ENCODE results near the gene LARP4B.

Gene LARP4B

DNA sequence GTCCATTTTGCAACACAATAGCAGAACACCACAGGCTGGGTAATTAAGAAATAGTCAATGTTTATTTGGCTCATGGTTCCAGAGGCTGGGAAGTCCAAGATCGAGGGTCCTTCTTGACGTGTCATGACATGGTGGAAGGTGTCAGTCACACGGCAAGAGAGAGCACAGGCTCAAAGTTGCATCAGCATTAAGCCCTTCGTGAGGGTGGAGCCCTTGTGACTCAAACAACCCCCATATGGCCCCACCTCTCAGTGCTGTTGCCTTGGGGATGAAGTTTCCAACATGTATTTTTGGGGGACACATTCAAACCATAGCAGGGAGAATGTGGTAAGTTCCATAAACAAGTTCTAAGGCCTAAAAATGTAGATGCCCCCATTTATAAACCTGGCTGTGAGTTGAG, 32.1 kb upstream of the LARP4B start:
- no peak for DNase-seq
- Histone ChIP-seq H2AFZ (ENCODE audit: low read depth, low read length) (no peak overlapping the region), H2BK15ac (ENCODE audit: low read depth, poor library complexity, severe bottlenecking) (no peak overlapping the region), H3K79me1 (replicated peaks; ENCODE audit: low read length, poor library complexity, severe bottlenecking) (no peaks in the 10 kb centered on the region), H3K18ac (ENCODE audit: low read depth in 1 of 2, low read length in 2 of 2) (no peak overlapping the region), H2BK5ac (ENCODE audit: low read depth, low read length, poor library complexity, severe bottlenecking) (no peak overlapping the region), H3K4me2 (ENCODE audit: low read length, poor library complexity, severe bottlenecking) (no peak overlapping the region), H3K36me3 (ENCODE audit: control insufficient read depth in 1 of 2, insufficient read depth in 2 of 2, low read depth in 1 of 2, low read length in 2 of 2) (no peaks in the 10 kb centered on the region), H4K91ac (ENCODE audit: low read length) (no peak overlapping the region), H3K27me3 (ENCODE audit: control insufficient read depth in 1 of 2, insufficient read depth in 1 of 2, low read length in 2 of 2) (peaks cover 5 to 14% of the 10 kb centered on the region in 2 experiments), H2BK12ac (ENCODE audit: low read length in 2 of 2) (no peak overlapping the region), H3K4ac (ENCODE audit: low read depth in 1 of 2, low read length in 2 of 2) (no peak overlapping the region), H2BK120ac (ENCODE audit: low read depth, low read length) (no peak overlapping the region), H3K23ac (ENCODE audit: low read length in 2 of 2) (no peak overlapping the region), H3K4me1 (ENCODE audit: control insufficient read depth, insufficient read depth, low read depth, low read length) (no peaks in the 10 kb centered on the region), H2AK5ac (ENCODE audit: low read length, severe bottlenecking) (no peak overlapping the region), H4K8ac (ENCODE audit: low read length) (no peak overlapping the region), H3K9ac (ENCODE audit: low read length) (no peak overlapping the region), H3K14ac (ENCODE audit: low read length in 2 of 2) (no peak overlapping the region), H3K9me3 (ENCODE audit: control insufficient read depth, low read length) (no peaks in the 10 kb centered on the region), H3K27ac (ENCODE audit: low read length, poor library complexity, severe bottlenecking) (no peak overlapping the region), H3K4me3 (ENCODE audit: insufficient read depth in 1 of 2, low read depth in 1 of 2, low read length in 2 of 2) (no peak overlapping the region)
- WGBS = 94% methylated on average over 3 of the region's 4 CpGs

DNA sequence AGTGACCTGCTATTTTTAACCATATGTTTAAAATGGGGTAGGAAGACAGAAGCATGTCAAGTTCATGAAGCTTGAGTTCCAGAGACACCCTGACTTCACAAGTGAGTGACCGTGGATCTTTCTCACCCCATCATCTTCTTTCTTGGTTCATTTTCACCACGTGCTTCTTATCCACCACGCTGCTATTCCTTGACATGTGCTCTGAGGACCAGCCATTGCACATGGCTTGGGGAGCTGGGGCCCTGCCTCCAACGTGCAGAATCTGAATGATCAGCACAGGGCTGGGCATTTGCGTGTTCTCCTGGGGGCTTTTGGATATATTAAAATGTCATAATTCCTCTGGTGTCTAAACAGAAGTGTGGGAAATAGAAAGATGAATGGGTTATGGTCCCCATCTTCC, 31.7 kb upstream of the LARP4B start:
- Histone ChIP-seq H2BK12ac (ENCODE audit: low read length in 2 of 2) (no peak overlapping the region), H3K23ac (ENCODE audit: low read length in 2 of 2) (no peak overlapping the region), H3K18ac (ENCODE audit: low read depth in 1 of 2, low read length in 2 of 2) (no peak overlapping the region), H3K27ac (ENCODE audit: low read length, poor library complexity, severe bottlenecking) (no peak overlapping the region), H2BK120ac (ENCODE audit: low read depth, low read length) (no peak overlapping the region), H3K4me1 (ENCODE audit: control insufficient read depth, insufficient read depth, low read depth, low read length) (no peaks in the 10 kb centered on the region), H2AFZ (ENCODE audit: low read depth, low read length) (no peak overlapping the region), H4K8ac (ENCODE audit: low read length) (no peak overlapping the region), H3K79me1 (replicated peaks; ENCODE audit: low read length, poor library complexity, severe bottlenecking) (no peaks in the 10 kb centered on the region), H3K27me3 (ENCODE audit: control insufficient read depth in 1 of 2, insufficient read depth in 1 of 2, low read length in 2 of 2) (peaks cover 6 to 18% of the 10 kb centered on the region in 2 experiments), H3K9ac (ENCODE audit: low read length) (no peak overlapping the region), H3K4me3 (ENCODE audit: insufficient read depth in 1 of 2, low read depth in 1 of 2, low read length in 2 of 2) (no peak overlapping the region), H3K36me3 (ENCODE audit: control insufficient read depth in 1 of 2, insufficient read depth in 2 of 2, low read depth in 1 of 2, low read length in 2 of 2) (no peaks in the 10 kb centered on the region), H3K9me3 (ENCODE audit: control insufficient read depth, low read length) (no peaks in the 10 kb centered on the region), H2AK5ac (ENCODE audit: low read length, severe bottlenecking) (no peak overlapping the region), H4K91ac (ENCODE audit: low read length) (no peak overlapping the region), H2BK15ac (ENCODE audit: low read depth, poor library complexity, severe bottlenecking) (no peak overlapping the region), H3K4ac (ENCODE audit: low read depth in 1 of 2, low read length in 2 of 2) (no peak overlapping the region), H3K14ac (ENCODE audit: low read length in 2 of 2) (no peak overlapping the region), H2BK5ac (ENCODE audit: low read depth, low read length, poor library complexity, severe bottlenecking) (no peak overlapping the region), H3K4me2 (ENCODE audit: low read length, poor library complexity, severe bottlenecking) (no peak overlapping the region)
- 89% methylated on average over 5 of the region's 5 CpGs for WGBS
- DNase-seq = no peak

GRCh38 chr10:962342-962741, 30.8 kb upstream of the LARP4B start:
- Histone ChIP-seq H3K4me2 (ENCODE audit: low read length, poor library complexity, severe bottlenecking) (no peak overlapping the region), H3K27me3 (ENCODE audit: control insufficient read depth in 1 of 2, insufficient read depth in 1 of 2, low read length in 2 of 2) (peaks cover 6 to 20% of the 10 kb centered on the region in 2 experiments), H3K23ac (ENCODE audit: low read length in 2 of 2) (no peak overlapping the region), H3K4ac (ENCODE audit: low read depth in 1 of 2, low read length in 2 of 2) (no peak overlapping the region), H2BK5ac (ENCODE audit: low read depth, low read length, poor library complexity, severe bottlenecking) (no peak overlapping the region), H2AK5ac (ENCODE audit: low read length, severe bottlenecking) (no peak overlapping the region), H3K4me1 (ENCODE audit: control insufficient read depth, insufficient read depth, low read depth, low read length) (no peaks in the 10 kb centered on the region), H3K79me1 (replicated peaks; ENCODE audit: low read length, poor library complexity, severe bottlenecking) (no peaks in the 10 kb centered on the region), H2BK12ac (ENCODE audit: low read length in 2 of 2) (no peak overlapping the region), H3K9me3 (ENCODE audit: control insufficient read depth, low read length) (no peaks in the 10 kb centered on the region), H3K27ac (ENCODE audit: low read length, poor library complexity, severe bottlenecking) (no peak overlapping the region), H3K36me3 (ENCODE audit: control insufficient read depth in 1 of 2, insufficient read depth in 2 of 2, low read depth in 1 of 2, low read length in 2 of 2) (no peaks in the 10 kb centered on the region), H2BK120ac (ENCODE audit: low read depth, low read length) (no peak overlapping the region), H3K9ac (ENCODE audit: low read length) (no peak overlapping the region), H4K8ac (ENCODE audit: low read length) (no peak overlapping the region), H4K91ac (ENCODE audit: low read length) (no peak overlapping the region), H3K4me3 (ENCODE audit: insufficient read depth in 1 of 2, low read depth in 1 of 2, low read length in 2 of 2) (no peak overlapping the region), H2AFZ (ENCODE audit: low read depth, low read length) (no peak overlapping the region), H3K14ac (ENCODE audit: low read length in 2 of 2) (no peak overlapping the region), H3K18ac (ENCODE audit: low read depth in 1 of 2, low read length in 2 of 2) (no peak overlapping the region), H2BK15ac (ENCODE audit: low read depth, poor library complexity, severe bottlenecking) (no peak overlapping the region)
- no peak for DNase-seq
- WGBS = 97% methylated on average over 2 of the region's 3 CpGs

DNA sequence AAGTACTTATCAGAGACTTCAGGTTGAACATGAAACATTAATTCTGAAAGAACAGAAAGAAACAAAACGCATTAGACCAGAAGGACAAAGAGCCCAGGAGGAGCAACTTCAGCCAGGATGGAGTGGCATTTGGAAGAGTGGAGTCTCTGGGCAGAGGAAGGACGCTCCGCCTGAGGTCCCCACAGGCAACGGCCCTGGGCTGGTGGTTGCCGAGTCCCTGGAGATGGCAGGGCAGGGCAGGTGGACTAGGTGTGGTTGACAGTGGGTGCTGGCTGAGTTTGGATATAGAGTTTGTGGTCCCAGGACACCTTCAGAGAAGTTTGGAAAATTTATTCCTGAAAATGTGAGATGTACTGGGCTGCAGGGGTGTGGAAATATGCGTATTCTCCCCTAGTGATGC, 27.4 kb upstream of the LARP4B start:
- Histone ChIP-seq H2BK5ac (ENCODE audit: low read depth, low read length, poor library complexity, severe bottlenecking) (no peak overlapping the region), H2BK15ac (ENCODE audit: low read depth, poor library complexity, severe bottlenecking) (no peak overlapping the region), H3K27me3 (ENCODE audit: control insufficient read depth in 1 of 2, insufficient read depth in 1 of 2, low read length in 2 of 2) (peaks cover 16 to 31% of the 10 kb centered on the region in 2 experiments), H3K23ac (ENCODE audit: low read length in 2 of 2) (no peak overlapping the region), H3K9me3 (ENCODE audit: control insufficient read depth, low read length) (no peaks in the 10 kb centered on the region), H2BK12ac (ENCODE audit: low read length in 2 of 2) (no peak overlapping the region), H2AFZ (ENCODE audit: low read depth, low read length) (no peak overlapping the region), H3K79me1 (replicated peaks; ENCODE audit: low read length, poor library complexity, severe bottlenecking) (no peaks in the 10 kb centered on the region), H4K91ac (ENCODE audit: low read length) (no peak overlapping the region), H3K9ac (ENCODE audit: low read length) (no peak overlapping the region), H3K4ac (ENCODE audit: low read depth in 1 of 2, low read length in 2 of 2) (no peak overlapping the region), H3K27ac (ENCODE audit: low read length, poor library complexity, severe bottlenecking) (no peak overlapping the region), H2BK120ac (ENCODE audit: low read depth, low read length) (no peak overlapping the region), H3K36me3 (ENCODE audit: control insufficient read depth in 1 of 2, insufficient read depth in 2 of 2, low read depth in 1 of 2, low read length in 2 of 2) (peaks cover 0 to 3% of the 10 kb centered on the region in 2 experiments), H3K4me2 (ENCODE audit: low read length, poor library complexity, severe bottlenecking) (no peak overlapping the region), H3K18ac (ENCODE audit: low read depth in 1 of 2, low read length in 2 of 2) (no peak overlapping the region), H3K4me1 (ENCODE audit: control insufficient read depth, insufficient read depth, low read depth, low read length) (no peaks in the 10 kb centered on the region), H3K14ac (ENCODE audit: low read length in 2 of 2) (no peak overlapping the region), H4K8ac (ENCODE audit: low read length) (no peak overlapping the region), H3K4me3 (ENCODE audit: insufficient read depth in 1 of 2, low read depth in 1 of 2, low read length in 2 of 2) (no peak overlapping the region), H2AK5ac (ENCODE audit: low read length, severe bottlenecking) (no peak overlapping the region)
- 80% methylated on average over 5 of the region's 6 CpGs for WGBS
- no peak for DNase-seq

Data from mesenchymal stem cell (in vitro differentiated cells and primary cell).